OCI-LY1 (cell line): ENCODE measurements around the gene BACH1.
A peak's percentile ranks its signal among the peaks of the same experiment; 100 is the strongest.

Source experiments
- H2AFZ ChIP-seq: fragments of 200-600 bp; sonication (generic), shearing (Covaris generic); 2 replicates; pipeline ENCODE4 v1.6.0; 2014; ENCODE audit warnings: antibody characterized with exemption, mild to moderate bottlenecking, low read length
- H3F3A ChIP-seq: fragments of 200-600 bp; sonication (generic), shearing (Covaris generic); 2 replicates; pipeline ENCODE4 v1.6.0; 2014; ENCODE audit warnings: mild to moderate bottlenecking, antibody characterized with exemption, low read length, moderate library complexity; ENCODE audit not compliant: insufficient read depth
- H3K27ac ChIP-seq: fragments of 200-600 bp; sonication (generic); 2 replicates; pipeline ENCODE4 v1.5.1; 2014; ENCODE audit warnings: low read length, mixed run types, mild to moderate bottlenecking, low read depth; ENCODE audit not compliant: poor library complexity, severe bottlenecking
- H3K27me3 ChIP-seq: fragments of 200-600 bp; sonication (generic); 2 replicates; pipeline ENCODE4 v1.6.0; 2014; ENCODE audit warnings: antibody characterized with exemption, mild to moderate bottlenecking, low read length, moderate library complexity; ENCODE audit not compliant: insufficient read depth
- H3K36me3 ChIP-seq: fragments of 200-600 bp; sonication (generic); 2 replicates; pipeline ENCODE4 v1.6.1; 2014; ENCODE audit warnings: mild to moderate bottlenecking, antibody characterized with exemption, low read length, moderate library complexity, mixed read lengths; ENCODE audit not compliant: insufficient read depth
- H3K4me1 ChIP-seq: fragments of 200-600 bp; sonication (generic); 2 replicates; pipeline ENCODE4 v1.5.1; 2014; ENCODE audit warnings: mild to moderate bottlenecking, low read length, moderate library complexity; ENCODE audit not compliant: insufficient read depth, severe bottlenecking
- H3K4me2 ChIP-seq: fragments of 200-600 bp; sonication (generic), shearing (Covaris generic); 2 replicates; pipeline ENCODE4 v1.6.1; 2014; ENCODE audit warnings: low read length
- H3K4me3 ChIP-seq: fragments of 200-600 bp; sonication (generic); 2 replicates; pipeline ENCODE4 v1.5.1; 2014; ENCODE audit warnings: low read length, low read depth, mild to moderate bottlenecking, mixed read lengths; ENCODE audit not compliant: poor library complexity, severe bottlenecking
- H3K79me2 ChIP-seq: fragments of 200-600 bp; shearing (Covaris generic); 2 replicates; pipeline ENCODE4 v1.6.1; 2016; ENCODE audit warnings: mixed run types, low read length, mixed read lengths; ENCODE audit not compliant: insufficient read depth
- H3K9ac ChIP-seq: fragments of 200-600 bp; sonication (generic), shearing (Covaris generic); 2 replicates; pipeline ENCODE4 v1.6.1; 2014; ENCODE audit warnings: mild to moderate bottlenecking, low read length, mixed read lengths
- H3K9me2 ChIP-seq: fragments of 200-600 bp; sonication (generic), shearing (Covaris generic); 2 replicates; pipeline ENCODE4 v1.6.1; 2014; ENCODE audit warnings: low read depth, mild to moderate bottlenecking, low read length, mixed read lengths
- H3K9me3 ChIP-seq: fragments of 200-600 bp; shearing (Covaris generic); 2 replicates; pipeline ENCODE4 v1.6.1; 2014; ENCODE audit warnings: low read length, mixed read lengths
- H4K20me1 ChIP-seq: fragments of 200-600 bp; sonication (generic), shearing (Covaris generic); 2 replicates; pipeline ENCODE4 v1.6.0; 2016; ENCODE audit warnings: mild to moderate bottlenecking, low read length; ENCODE audit not compliant: insufficient read depth
- EZH2 ChIP-seq: fragments of 200-600 bp; sonication (generic), shearing (Covaris generic); IDR thresholded peaks from 2 replicates; pipeline ENCODE4 v1.8.0; 2017; ENCODE audit warnings: borderline replicate concordance, mixed run types, mild to moderate bottlenecking, antibody characterized with exemption, low read length, moderate library complexity, mixed read lengths
- TF ChIP-seq, protein P1 (sequence below): fragments of 200-600 bp; sonication (generic), shearing (Covaris generic); IDR thresholded peaks from 2 replicates; pipeline ENCODE4 v1.5.1; 2017; ENCODE audit warnings: mild to moderate bottlenecking, antibody characterized with exemption, low read length, moderate library complexity, mixed read lengths

Gene BACH1

DNA sequence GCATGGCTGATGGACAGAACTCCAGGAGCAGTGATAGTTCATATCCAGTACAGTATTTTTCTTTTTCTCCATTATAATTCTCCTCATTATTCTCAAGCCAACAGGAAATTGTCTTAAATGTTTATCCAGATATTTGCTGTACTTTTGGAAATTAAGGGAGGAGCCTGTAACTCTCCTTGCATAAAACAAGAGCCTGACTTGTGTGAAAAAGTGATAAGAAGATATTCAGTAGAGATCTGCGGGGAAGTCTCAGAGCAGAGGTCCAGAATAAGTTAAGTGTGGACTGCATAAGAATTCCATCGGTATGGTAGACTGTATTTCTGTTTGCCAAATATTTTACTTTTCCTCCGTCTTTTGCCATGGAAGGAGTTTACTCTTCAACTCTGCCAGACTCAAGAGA lies 70.2 kb downstream of the BACH1 start:
- Histone ChIP-seq H3K9ac (no peak overlapping the region), H3K9me3 (no peaks in the 10 kb centered on the region), H3F3A (no peaks in the 10 kb centered on the region), H3K79me2 (no peaks in the 10 kb centered on the region), H3K4me1 (no peaks in the 10 kb centered on the region), H3K27me3 (no peaks in the 10 kb centered on the region), H4K20me1 (no peaks in the 10 kb centered on the region), H2AFZ (no peak overlapping the region), H3K9me2 (no peaks in the 10 kb centered on the region), H3K4me2 (no peak overlapping the region), H3K27ac (no peak overlapping the region), H3K36me3 (no peaks in the 10 kb centered on the region; the same call in 1 of the 2 replicates), H3K4me3 (no peak overlapping the region)
- TF ChIP-seq EZH2 = no peak
- TF ChIP-seq, protein P1, sequence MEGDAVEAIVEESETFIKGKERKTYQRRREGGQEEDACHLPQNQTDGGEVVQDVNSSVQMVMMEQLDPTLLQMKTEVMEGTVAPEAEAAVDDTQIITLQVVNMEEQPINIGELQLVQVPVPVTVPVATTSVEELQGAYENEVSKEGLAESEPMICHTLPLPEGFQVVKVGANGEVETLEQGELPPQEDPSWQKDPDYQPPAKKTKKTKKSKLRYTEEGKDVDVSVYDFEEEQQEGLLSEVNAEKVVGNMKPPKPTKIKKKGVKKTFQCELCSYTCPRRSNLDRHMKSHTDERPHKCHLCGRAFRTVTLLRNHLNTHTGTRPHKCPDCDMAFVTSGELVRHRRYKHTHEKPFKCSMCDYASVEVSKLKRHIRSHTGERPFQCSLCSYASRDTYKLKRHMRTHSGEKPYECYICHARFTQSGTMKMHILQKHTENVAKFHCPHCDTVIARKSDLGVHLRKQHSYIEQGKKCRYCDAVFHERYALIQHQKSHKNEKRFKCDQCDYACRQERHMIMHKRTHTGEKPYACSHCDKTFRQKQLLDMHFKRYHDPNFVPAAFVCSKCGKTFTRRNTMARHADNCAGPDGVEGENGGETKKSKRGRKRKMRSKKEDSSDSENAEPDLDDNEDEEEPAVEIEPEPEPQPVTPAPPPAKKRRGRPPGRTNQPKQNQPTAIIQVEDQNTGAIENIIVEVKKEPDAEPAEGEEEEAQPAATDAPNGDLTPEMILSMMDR = no peak

DNA sequence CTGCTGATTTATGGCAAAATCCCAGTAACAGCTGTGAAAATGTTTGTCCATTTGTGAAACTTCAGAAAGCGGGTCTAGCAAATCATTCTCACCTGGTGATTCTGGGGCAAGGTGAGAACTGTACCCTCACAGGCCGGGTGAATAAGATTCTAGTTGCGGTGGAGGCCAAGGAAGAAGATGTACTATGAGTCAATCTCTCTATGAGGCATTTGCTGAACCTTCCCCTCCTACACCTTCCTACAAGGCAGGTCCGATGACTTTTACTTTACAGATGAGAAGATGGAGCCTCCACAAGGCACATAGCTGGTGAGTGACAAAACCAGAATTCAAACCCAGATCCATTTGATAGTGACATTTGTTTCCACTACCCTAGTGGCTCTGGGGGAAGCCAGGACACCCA lies 72.7 kb downstream of the BACH1 start:
- Histone ChIP-seq H3K9ac (no peak overlapping the region), H4K20me1 (no peaks in the 10 kb centered on the region), H3K4me2 (no peak overlapping the region), H3K4me3 (no peak overlapping the region), H3K27me3 (no peaks in the 10 kb centered on the region), H3K36me3 (no peaks in the 10 kb centered on the region; the same call in 1 of the 2 replicates), H3F3A (no peaks in the 10 kb centered on the region), H3K4me1 (no peaks in the 10 kb centered on the region), H3K79me2 (no peaks in the 10 kb centered on the region), H3K27ac (no peak overlapping the region), H3K9me3 (no peaks in the 10 kb centered on the region), H3K9me2 (no peaks in the 10 kb centered on the region), H2AFZ (no peak overlapping the region)
- TF ChIP-seq EZH2 = no peak
- TF ChIP-seq, protein P1 = no peak

DNA sequence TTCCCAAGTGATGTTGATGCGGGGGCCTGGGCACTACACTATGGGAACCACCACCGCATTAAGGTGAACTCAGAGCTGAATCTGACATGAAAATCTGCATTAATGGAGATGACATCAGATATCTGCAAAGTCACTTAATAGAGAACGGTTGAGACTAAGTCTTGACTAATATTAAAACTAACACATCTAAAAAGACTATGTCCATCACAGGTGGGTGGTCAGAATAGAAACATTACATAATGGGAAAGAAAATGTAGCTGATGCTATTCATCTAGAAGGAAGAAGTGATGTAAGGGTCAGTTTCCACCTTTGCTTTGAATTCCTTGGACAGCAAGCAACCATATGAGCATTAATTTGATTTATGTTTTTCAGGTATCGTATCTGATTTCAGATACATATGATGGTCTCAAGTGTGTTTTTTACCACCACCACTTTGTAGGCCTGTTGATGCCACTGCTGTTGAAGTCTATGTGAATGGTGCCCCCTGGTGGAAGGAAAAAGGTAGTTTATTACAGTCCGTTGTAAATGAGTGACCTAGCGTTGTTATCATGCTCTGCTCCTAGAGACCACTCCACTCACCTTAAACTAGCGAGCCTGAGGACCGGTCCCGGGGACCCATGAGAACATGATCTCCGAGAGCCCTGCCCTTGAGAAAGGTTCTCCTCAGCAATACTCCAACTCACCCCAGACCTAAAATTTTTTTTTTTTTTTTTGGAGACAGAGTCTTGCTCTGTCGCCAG lies 73.5 kb downstream of the BACH1 start:
- no peak overlapping the region for H3K9ac ChIP-seq
- H3K79me2 ChIP-seq = no peaks in the 10 kb centered on the region
- H4K20me1 ChIP-seq = no peaks in the 10 kb centered on the region
- H3K36me3 ChIP-seq = no peaks in the 10 kb centered on the region; the same call in 1 of the 2 replicates
- H3K27me3 ChIP-seq = no peaks in the 10 kb centered on the region
- H3K27ac ChIP-seq = no peak overlapping the region
- H3K4me3 ChIP-seq = no peak overlapping the region
- H3F3A ChIP-seq = no peaks in the 10 kb centered on the region
- no peaks in the 10 kb centered on the region for H3K9me3 ChIP-seq
- no peak overlapping the region for H2AFZ ChIP-seq
- H3K9me2 ChIP-seq = no peaks in the 10 kb centered on the region
- H3K4me1 ChIP-seq = no peaks in the 10 kb centered on the region
- no peak overlapping the region for H3K4me2 ChIP-seq
- TF ChIP-seq, protein P1 = peak; percentile 79
- TF ChIP-seq EZH2 = no peak
